Ishikawa (cell line): ENCODE results near the gene SANBR.

Experiments
- CEBPB ChIP-seq: IDR thresholded peaks from 2 replicates; pipeline ENCODE4 v1.6.1; 2012
- CREB1 ChIP-seq: IDR thresholded peaks from 2 replicates; pipeline ENCODE4 v1.6.1; 2012; ENCODE audit warnings: low read depth
- EGR1 ChIP-seq: IDR thresholded peaks from 2 replicates; pipeline ENCODE4 v1.6.1; 2012
- EP300 ChIP-seq: IDR thresholded peaks from 2 replicates; pipeline ENCODE4 v1.6.1; 2012; ENCODE audit warnings: borderline replicate concordance
- FOXM1 ChIP-seq: IDR thresholded peaks from 2 replicates; pipeline ENCODE4 v1.6.1; 2012; ENCODE audit warnings: low read depth, borderline replicate concordance
- MAX ChIP-seq: IDR thresholded peaks from 2 replicates; pipeline ENCODE4 v1.6.1; 2012
- NFIC ChIP-seq: IDR thresholded peaks from 2 replicates; pipeline ENCODE4 v1.6.1; 2012
- RAD21 ChIP-seq: IDR thresholded peaks from 2 replicates; pipeline ENCODE4 v1.6.1; 2012; ENCODE audit warnings: low read depth
- REST ChIP-seq: IDR thresholded peaks from 2 replicates; pipeline ENCODE4 v1.6.1; 2012; ENCODE audit warnings: low read depth, mild to moderate bottlenecking
- TAF1 ChIP-seq: IDR thresholded peaks from 2 replicates; pipeline ENCODE4 v1.6.1; 2012; ENCODE audit warnings: low read depth, mild to moderate bottlenecking
- TCF12 ChIP-seq: IDR thresholded peaks from 2 replicates; pipeline ENCODE4 v1.6.1; 2012; ENCODE audit warnings: low read depth
- TEAD4 ChIP-seq: IDR thresholded peaks from 2 replicates; pipeline ENCODE4 v1.6.1; 2012
- USF1 ChIP-seq: IDR thresholded peaks from 2 replicates; pipeline ENCODE4 v1.6.1; 2012
- YY1 ChIP-seq: IDR thresholded peaks from 2 replicates; pipeline ENCODE4 v1.6.1; 2012; ENCODE audit warnings: low read depth
- ZBTB7A ChIP-seq: IDR thresholded peaks from 2 replicates; pipeline ENCODE4 v1.6.1; 2012; ENCODE audit warnings: low read depth

Gene SANBR

GRCh38 chr2:61017556-61018317 lies 47.9 kb upstream of the SANBR start, which contains the start of the genes PEX13 and PUS10:
TSS of gene PEX13 (plus strand) at chr2:61017720. CDS start at chr2:61017760, 40 bp downstream.
TSS of gene PUS10 (minus strand) at chr2:61018255. CDS start at chr2:61011890, 6,365 bp downstream.
- TF ChIP-seq EP300 (no peak), ZBTB7A (no peak), TAF1 (peak; percentile 43; the same call in 1 of the 2 replicates), EGR1 (peak; percentile 80), YY1 (peak; percentile 80), CREB1 (0 out of 2 replicates have a peak, but pooled peaks have one; percentile 22), CEBPB (peak; percentile 83)

- TF ChIP-seq EGR1 (no peak), FOXM1 (no peak), NFIC (no peak), CREB1 (no peak), RAD21 (no peak), ZBTB7A (no peak), TAF1 (no peak), MAX (no peak; the same call in 1 of the 2 replicates), REST (no peak), TCF12 (no peak), TEAD4 (no peak), YY1 (no peak)
These were observed 47.3 kb upstream of the SANBR start for GRCh38 chr2:61018318-61018755.

GRCh38 chr2:61018798-61019197 lies 46.9 kb upstream of the SANBR start:
- TF ChIP-seq EP300 (no peak), YY1 (no peak), RAD21 (no peak), REST (no peak), USF1 (no peak), CREB1 (no peak), FOXM1 (no peak), TCF12 (no peak), TAF1 (no peak), EGR1 (no peak), MAX (no peak), TEAD4 (no peak), CEBPB (no peak), ZBTB7A (no peak), NFIC (no peak)

GRCh38 chr2:61021228-61021660 lies 44.4 kb upstream of the SANBR start:
- TF ChIP-seq REST, result no peak
- no peak for TF ChIP-seq FOXM1
- TF ChIP-seq EP300, result no peak
- no peak for TF ChIP-seq TCF12
- no peak for TF ChIP-seq TAF1
- no peak for TF ChIP-seq TEAD4
- TF ChIP-seq YY1, result no peak
- no peak for TF ChIP-seq ZBTB7A
- no peak for TF ChIP-seq RAD21
- no peak for TF ChIP-seq MAX
- TF ChIP-seq EGR1, result no peak
- TF ChIP-seq CREB1, result no peak
- TF ChIP-seq CEBPB, result no peak
- TF ChIP-seq USF1, result no peak
- TF ChIP-seq NFIC, result no peak
